ENCODE measurements around the gene STEAP4. TPM values are rescaled to one million over a fixed set of nuclear protein-coding genes. Genes with fewer than 3 reads are reported as not detected.

STEAP4 gene
- total RNA-seq, 4 donors from 2014 or later: 45.2 to 239 (median 82.2) TPM

GRCh38 chr7:88337572-88337971 lies 30.9 kb upstream of the STEAP4 start:
- Histone ChIP-seq H3K9me3 (no peaks in the 10 kb centered on the region), H3K4me1 (peaks cover 0 to 5% (median 0%) of the 10 kb centered on the region in 4 donors), H3K27ac (no peak overlapping the region), H3K27me3 (no peaks in the 10 kb centered on the region), H3K36me3 (no peaks in the 10 kb centered on the region), H3K4me3 (no peak overlapping the region)
- TF ChIP-seq EP300 (IDR thresholded peaks at IDR 0.05) (no peak), POLR2A (IDR thresholded peaks at IDR 0.05) (no peak), CTCF (IDR thresholded peaks at IDR 0.05) (no peak)
- DNase-seq (ENCODE audit: low spot score in 2 of 2): no peak

- H3K27me3 ChIP-seq: no peaks in the 10 kb centered on the region
- no peaks in the 10 kb centered on the region for H3K9me3 ChIP-seq
- no peak for TF ChIP-seq EP300 (IDR thresholded peaks at IDR 0.05)
- no peak for TF ChIP-seq POLR2A (IDR thresholded peaks at IDR 0.05)
- TF ChIP-seq CTCF (IDR thresholded peaks at IDR 0.05): no peak
- DNase-seq (ENCODE audit: low spot score in 2 of 2): no peak
- H3K4me1 ChIP-seq: peaks cover 0 to 4% (median 0%) of the 10 kb centered on the region in 4 donors
- H3K4me3 ChIP-seq: no peak overlapping the region
- no peak overlapping the region for H3K27ac ChIP-seq
- no peaks in the 10 kb centered on the region for H3K36me3 ChIP-seq
Observed at GRCh38 chr7:88331322-88331721, 24.6 kb upstream of the STEAP4 start.

- no peak for TF ChIP-seq CTCF (IDR thresholded peaks at IDR 0.05)
- no peak for TF ChIP-seq EP300 (IDR thresholded peaks at IDR 0.05)
- TF ChIP-seq POLR2A (IDR thresholded peaks at IDR 0.05): no peak
- Histone ChIP-seq H3K9me3 (no peaks in the 10 kb centered on the region), H3K27ac (no peak overlapping the region), H3K4me3 (no peak overlapping the region), H3K36me3 (no peaks in the 10 kb centered on the region), H3K4me1 (peaks cover 0 to 4% (median 0%) of the 10 kb centered on the region in 4 donors), H3K27me3 (no peaks in the 10 kb centered on the region)
- no peak for DNase-seq (ENCODE audit: low spot score in 2 of 2)
- WGBS, 2 donors: 57 to 74% methylated on average over 6 to 10 of the region's 10 CpGs
Observed at GRCh38 chr7:88329532-88330463, 23.1 kb upstream of the STEAP4 start.

GRCh38 chr7:88328787-88329186 lies 22.1 kb upstream of the STEAP4 start:
- no peak overlapping the region for H3K4me3 ChIP-seq
- no peak overlapping the region for H3K27ac ChIP-seq
- no peaks in the 10 kb centered on the region for H3K27me3 ChIP-seq
- H3K36me3 ChIP-seq: no peaks in the 10 kb centered on the region
- no peaks in the 10 kb centered on the region for H3K9me3 ChIP-seq
- TF ChIP-seq CTCF (IDR thresholded peaks at IDR 0.05): no peak
- TF ChIP-seq POLR2A (IDR thresholded peaks at IDR 0.05): no peak
- no peak for TF ChIP-seq EP300 (IDR thresholded peaks at IDR 0.05)
- DNase-seq (ENCODE audit: low spot score in 2 of 2): no peak
- peaks cover 0 to 4% (median 0%) of the 10 kb centered on the region in 4 donors for H3K4me1 ChIP-seq

- no peaks in the 10 kb centered on the region for H3K9me3 ChIP-seq
- H3K27ac ChIP-seq: no peak overlapping the region
- H3K27me3 ChIP-seq: no peaks in the 10 kb centered on the region
- no peaks in the 10 kb centered on the region for H3K36me3 ChIP-seq
- WGBS, 2 donors: 93 to 95% methylated on average over 4 of the region's 4 CpGs
- TF ChIP-seq CTCF (IDR thresholded peaks at IDR 0.05) (no peak), EP300 (IDR thresholded peaks at IDR 0.05) (no peak), POLR2A (IDR thresholded peaks at IDR 0.05) (no peak)
- DNase-seq (ENCODE audit: low spot score in 2 of 2): no peak
- peaks cover 0 to 10% (median 0%) of the 10 kb centered on the region in 4 donors for H3K4me1 ChIP-seq
- no peak overlapping the region for H3K4me3 ChIP-seq
Observed at GRCh38 chr7:88324699-88325098, 18.0 kb upstream of the STEAP4 start.
